SK-N-MC (cell line): Measurements from ENCODE around the gene CD200.

Experiments used
- EZH2 ChIP-seq: fragments of 200-600 bp; sonication (generic); IDR thresholded peaks from one replicate; pipeline ENCODE4 v1.6.1; 2017; ENCODE audit warnings: antibody characterized with exemption
- FOXP2 ChIP-seq: optimal IDR thresholded peaks from 2 replicates; pipeline ENCODE3; 2011; ENCODE audit warnings: mild to moderate bottlenecking, moderate library complexity; ENCODE audit not compliant: insufficient read depth; ENCODE audit errors: extremely low read length, control extremely low read depth
- POLR2AphosphoS5 ChIP-seq: IDR thresholded peaks from 2 replicates; pipeline ENCODE4 v1.6.1; 2012; ENCODE audit warnings: mild to moderate bottlenecking, low read depth, low read length, borderline replicate concordance

- TF ChIP-seq POLR2AphosphoS5 (no peak), FOXP2 (no peak), EZH2 (no peak)
Observed at GRCh38 chr3:112365035-112365434, 32.1 kb downstream of the CD200 start.
